GM12873 (cell line): Measurements from ENCODE around the gene TRIP13.

Experiments used
- TF ChIP-seq, protein P1 (sequence below): IDR thresholded peaks from 2 replicates; pipeline ENCODE4 v1.5.1; 2012; ENCODE audit warnings: low read depth, mild to moderate bottlenecking, moderate library complexity, low read length, control low read depth; ENCODE audit not compliant: insufficient read depth; ENCODE audit errors: missing control alignments

Gene TRIP13

DNA sequence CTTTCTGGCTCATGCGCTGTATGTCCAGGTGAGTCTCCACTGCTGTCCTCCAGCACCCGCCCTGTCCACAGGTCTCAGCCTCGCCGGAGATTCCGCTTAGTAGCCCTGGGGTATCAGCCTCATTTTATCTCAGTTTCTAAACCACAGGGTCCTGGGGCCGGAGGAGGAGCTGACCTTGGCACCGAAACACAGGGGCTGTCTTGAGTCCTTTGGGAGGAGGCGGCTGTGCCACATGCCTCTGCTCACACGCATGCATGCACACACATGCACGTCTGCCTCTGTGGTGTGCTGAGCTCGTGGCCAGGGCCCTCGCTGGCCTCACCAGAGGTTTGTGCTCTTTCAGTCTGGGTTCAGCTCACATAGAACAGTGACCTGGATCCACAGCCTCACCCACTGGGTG, 23.3 kb downstream of the TRIP13 start:
- TF ChIP-seq, protein P1, sequence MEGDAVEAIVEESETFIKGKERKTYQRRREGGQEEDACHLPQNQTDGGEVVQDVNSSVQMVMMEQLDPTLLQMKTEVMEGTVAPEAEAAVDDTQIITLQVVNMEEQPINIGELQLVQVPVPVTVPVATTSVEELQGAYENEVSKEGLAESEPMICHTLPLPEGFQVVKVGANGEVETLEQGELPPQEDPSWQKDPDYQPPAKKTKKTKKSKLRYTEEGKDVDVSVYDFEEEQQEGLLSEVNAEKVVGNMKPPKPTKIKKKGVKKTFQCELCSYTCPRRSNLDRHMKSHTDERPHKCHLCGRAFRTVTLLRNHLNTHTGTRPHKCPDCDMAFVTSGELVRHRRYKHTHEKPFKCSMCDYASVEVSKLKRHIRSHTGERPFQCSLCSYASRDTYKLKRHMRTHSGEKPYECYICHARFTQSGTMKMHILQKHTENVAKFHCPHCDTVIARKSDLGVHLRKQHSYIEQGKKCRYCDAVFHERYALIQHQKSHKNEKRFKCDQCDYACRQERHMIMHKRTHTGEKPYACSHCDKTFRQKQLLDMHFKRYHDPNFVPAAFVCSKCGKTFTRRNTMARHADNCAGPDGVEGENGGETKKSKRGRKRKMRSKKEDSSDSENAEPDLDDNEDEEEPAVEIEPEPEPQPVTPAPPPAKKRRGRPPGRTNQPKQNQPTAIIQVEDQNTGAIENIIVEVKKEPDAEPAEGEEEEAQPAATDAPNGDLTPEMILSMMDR, result no peak

GRCh38 chr5:916441-917293, 24.0 kb downstream of the TRIP13 start:
- TF ChIP-seq, protein P1, result no peak

DNA sequence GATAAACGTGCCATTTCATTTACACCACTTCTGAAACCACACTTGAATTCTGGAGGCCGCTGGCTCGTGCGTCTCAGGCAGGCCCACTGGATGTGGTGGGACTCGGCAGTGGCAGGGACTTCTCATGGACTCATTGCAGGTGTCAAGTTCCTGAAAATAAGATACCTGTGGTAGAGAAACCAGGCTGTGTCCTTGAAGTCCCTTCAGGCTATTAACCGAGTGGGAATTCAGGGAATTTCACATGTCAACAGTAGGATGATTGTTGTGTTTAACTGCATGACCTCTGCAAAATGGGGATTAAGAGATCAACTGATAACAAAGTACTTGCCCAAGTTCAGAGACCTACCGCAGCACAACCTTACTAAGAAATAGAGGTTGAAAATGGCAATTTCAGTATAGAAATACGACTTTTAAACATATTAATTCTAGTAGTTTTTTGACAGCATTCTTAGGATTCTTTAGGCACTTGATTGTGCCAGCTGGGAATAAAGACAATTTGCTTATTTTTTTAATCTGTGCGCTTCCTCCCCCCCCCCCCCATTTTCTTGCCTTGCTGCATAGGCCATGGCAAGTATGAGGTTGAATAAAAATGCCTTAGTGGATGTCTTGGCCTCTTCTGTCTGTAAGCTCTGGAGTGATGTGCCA, 26.8 kb downstream of the TRIP13 start:
- TF ChIP-seq, protein P1, result no peak

DNA sequence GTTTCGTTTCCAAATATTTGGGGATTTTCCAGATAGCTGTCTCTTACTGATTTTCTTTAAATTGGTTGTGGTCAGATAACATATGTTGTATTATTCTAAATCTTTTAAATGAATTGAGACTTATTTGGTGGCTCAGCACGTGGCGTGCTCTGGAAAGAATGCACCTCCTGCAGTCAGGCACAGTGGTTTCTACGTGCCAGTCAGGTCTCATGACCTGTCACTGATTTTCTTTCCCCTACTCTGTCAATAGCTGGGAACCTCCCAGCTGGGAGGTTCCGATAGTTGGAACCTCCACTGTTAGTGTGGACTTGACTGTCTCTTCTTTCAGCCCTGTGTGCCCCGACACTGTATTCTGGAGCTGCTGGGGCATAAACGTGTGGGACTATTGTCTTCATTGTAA, 27.6 kb downstream of the TRIP13 start:
- TF ChIP-seq, protein P1, result no peak

DNA sequence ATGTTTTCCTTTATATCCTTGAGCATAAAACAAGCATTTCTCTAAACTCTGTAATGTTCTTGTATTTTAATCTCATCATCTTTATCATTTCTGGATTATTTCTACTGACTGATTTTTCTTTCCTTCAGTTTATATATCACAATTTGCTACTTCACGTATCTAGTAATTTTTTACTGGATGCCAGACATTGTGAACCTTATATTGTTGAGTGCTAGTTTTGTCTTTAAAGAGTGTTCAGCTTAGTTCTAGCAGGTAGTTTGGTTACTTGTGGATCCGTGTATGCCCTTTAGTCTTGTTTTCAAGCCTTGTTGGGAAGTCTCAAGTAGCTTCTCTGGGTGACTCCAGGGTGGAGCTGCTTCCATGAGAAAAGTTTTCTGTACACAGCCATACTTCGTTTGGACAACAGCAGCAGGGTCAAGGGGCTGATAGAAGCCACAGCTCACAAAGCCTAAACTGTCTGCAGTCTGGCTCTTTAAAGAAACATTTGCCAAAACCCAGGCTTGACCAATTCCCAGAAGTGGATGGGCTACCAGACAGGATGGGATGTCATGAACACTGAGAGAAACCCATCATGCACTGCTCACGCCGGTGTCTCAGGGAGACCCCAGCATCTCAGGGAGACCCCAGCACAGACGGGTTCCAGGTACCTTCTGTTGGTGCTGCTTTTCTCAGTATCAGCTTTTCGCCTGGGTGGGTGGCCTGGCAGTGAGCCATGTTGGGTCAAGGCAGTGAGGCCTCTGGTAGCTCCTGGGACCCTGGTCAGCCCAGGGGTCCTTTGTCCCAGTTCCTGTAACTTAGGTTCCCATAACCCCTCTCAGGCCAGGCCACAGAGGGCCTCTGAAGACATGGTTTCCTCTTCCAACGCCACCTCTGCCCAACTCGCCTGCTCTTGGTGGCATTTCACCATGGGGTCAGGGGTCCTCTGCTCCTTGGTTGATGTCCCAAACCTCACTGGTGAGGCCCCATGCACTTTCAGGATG, 29.1 kb downstream of the TRIP13 start:
- TF ChIP-seq, protein P1, result no peak

DNA sequence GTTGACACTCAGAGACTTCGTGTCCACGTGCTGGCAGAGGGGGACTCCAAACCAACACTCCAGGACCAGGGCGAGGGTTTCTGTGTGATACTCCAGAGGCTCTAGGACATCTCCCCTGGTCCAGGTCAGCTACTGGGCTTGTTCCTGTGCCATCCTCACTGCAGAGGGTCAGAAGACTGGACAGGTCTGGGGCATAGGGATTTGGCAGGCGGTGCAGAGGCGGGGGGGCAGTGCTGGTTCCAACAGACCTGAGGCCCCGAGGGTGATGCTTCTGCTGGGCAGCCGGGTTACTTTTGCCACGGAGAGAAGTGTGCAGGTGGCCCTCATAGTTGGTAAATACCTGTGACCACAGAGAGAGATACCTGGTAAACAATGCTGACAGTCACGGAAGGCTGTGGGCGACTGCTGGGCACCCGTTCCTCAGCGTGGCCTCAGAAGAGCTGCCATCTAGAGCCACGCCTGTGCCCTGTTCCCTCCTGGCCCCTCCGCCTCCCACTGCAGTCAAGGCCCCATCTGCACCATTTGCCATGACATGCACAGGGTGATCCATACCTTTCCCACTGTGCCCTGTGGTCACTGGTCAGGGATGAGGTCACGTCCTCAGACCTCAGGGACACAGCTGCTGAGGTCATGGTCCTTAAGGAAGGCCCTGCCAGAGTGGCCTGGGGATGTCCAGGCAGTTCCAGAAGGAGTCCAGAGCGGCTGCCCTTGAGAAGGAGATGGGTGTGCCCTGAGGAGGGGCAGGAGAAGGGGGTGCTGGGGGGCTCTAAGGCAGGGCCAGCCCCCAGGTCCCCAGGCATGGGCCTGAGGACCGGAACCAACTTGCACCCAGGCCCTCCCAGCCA, 30.0 kb downstream of the TRIP13 start:
- TF ChIP-seq, protein P1, result no peak
